Uterus (tissue), 4 donors: Measurements from ENCODE around the gene GPR132. TPM values are rescaled to one million over a fixed set of nuclear protein-coding genes. Genes with fewer than 3 reads are reported as not detected.
"Not testable (repeated sequence)": the region's sequence is repeated elsewhere in the genome, so short reads cannot be mapped to it uniquely, and the experiment has no call there.

Source experiments
- DNase-seq, 2 donors: peaks; one replicate each; pipeline ENCODE4 v3.0.0-alpha.2; 2019 to 2020
- H3K27ac ChIP-seq, 2 donors: fragments of 200-600 bp; sonication (generic); 1 replicate in 1 of 2; 2 replicates in 1 of 2; pipeline ENCODE4 v1.5.1; 2016 to 2018
- H3K27me3 ChIP-seq, 2 donors: fragments of 200-600 bp; sonication (generic); one replicate each; pipeline ENCODE4 v1.5.1; 2018 to 2019; ENCODE audit warnings: control low read depth in 1 of 2
- H3K36me3 ChIP-seq, 2 donors: fragments of 200-600 bp; sonication (generic); one replicate each; pipeline ENCODE4 v1.5.1; 2019; ENCODE audit warnings: control low read depth in 1 of 2
- H3K4me1 ChIP-seq, 2 donors: fragments of 200-600 bp; sonication (generic); one replicate each; pipeline ENCODE4 v1.5.1; 2018 to 2019; ENCODE audit warnings: control low read depth in 1 of 2
- H3K4me3 ChIP-seq, 2 donors: fragments of 200-600 bp; sonication (generic); 1 replicate in 1 of 2; 2 replicates in 1 of 2; pipeline ENCODE4 v1.5.1; 2018 to 2019; ENCODE audit warnings: mild to moderate bottlenecking in 1 of 2
- H3K9me3 ChIP-seq, 2 donors: fragments of 200-600 bp; sonication (generic); one replicate each; pipeline ENCODE4 v1.5.1; 2019; ENCODE audit warnings: control low read depth in 1 of 2
- POLR2A ChIP-seq, 2 donors: fragments of 450-650 bp; IDR thresholded peaks; one replicate each; pipeline ENCODE4 v1.6.1; 2016; ENCODE audit warnings: antibody characterized with exemption in 2 of 2, mild to moderate bottlenecking in 1 of 2, moderate library complexity in 1 of 2
- intact Hi-C: fragments of 100-400 bp; cut with DNase I; formaldehyde crosslinking; loops from one replicate; pipeline ENCODE4 v1.15.1; 2023; ENCODE audit warnings: low total_unique reads
- total RNA-seq, 4 donors: library from RNA; depleted of rRNA in 3 of 4; stranded (reverse); fragments of >200 nt in 3 of 4; gene quantifications; one replicate each; pipeline versions ENCODE4 v1.1.0 to v1.2.4, GENCODE V29; 2014 to 2023
- TF ChIP-seq, protein P1 (sequence below), 4 experiments: fragments of 200-600 bp in 2 of 4; fragments of 450-650 bp in 2 of 4; sonication (generic) in 2 of 4; IDR thresholded peaks; one replicate each; pipeline ENCODE4 v1.5.1; 2016 to 2019; ENCODE audit warnings: antibody characterized with exemption in 4 of 4, mild to moderate bottlenecking in 2 of 4, moderate library complexity in 1 of 4
- donor health status: DM: yes; HTN: yes; CAD: no.

GPR132 gene
- total RNA-seq, 4 donors from 2014 or later = 1.7 to 3.7 TPM; not detected in 2

DNA sequence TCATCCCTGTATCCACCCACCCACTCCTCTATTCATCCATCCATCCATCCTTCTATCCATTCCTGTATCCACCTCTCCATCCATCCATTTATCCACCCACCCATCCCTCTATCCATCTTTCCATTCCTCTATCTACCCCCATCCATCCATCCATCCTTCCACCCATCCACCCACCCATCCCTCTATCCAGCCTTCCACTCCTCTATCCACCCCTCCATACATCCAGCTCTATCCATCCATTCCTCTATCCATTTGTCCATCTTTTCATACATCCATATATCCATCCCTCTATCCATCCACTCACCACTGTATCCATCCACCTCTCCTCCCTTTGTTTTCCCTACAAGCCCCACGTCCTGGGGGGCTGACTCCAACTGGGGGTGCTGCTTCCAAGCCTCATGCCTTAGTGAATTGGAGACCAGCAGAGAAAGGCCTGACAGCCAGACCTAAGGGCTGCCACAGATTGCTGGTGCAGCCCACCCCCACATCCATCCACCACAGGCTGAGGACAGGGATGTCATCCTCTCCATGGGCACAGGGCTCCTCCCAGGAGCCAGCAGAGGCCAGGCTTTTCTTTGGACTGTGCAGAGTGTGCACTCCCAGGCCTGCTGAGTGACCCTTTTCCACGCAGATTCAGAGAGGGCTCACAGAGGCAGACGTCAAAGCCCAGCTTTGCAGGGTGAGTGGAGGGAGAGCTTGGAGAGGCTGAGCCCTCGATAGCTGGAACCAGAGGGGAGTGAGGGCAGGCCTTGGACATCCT is 18.9 kb upstream of the GPR132 start:
- Histone ChIP-seq H3K36me3 (no peaks in the 10 kb centered on the region), H3K4me3 (no peak overlapping the region), H3K4me1 (no peaks in the 10 kb centered on the region), H3K27me3 (no peaks in the 10 kb centered on the region), H3K9me3 (no peaks in the 10 kb centered on the region), H3K27ac (no peak overlapping the region)
- no peak for DNase-seq
- intact Hi-C loops = no loop called here
- TF ChIP-seq, protein P1, sequence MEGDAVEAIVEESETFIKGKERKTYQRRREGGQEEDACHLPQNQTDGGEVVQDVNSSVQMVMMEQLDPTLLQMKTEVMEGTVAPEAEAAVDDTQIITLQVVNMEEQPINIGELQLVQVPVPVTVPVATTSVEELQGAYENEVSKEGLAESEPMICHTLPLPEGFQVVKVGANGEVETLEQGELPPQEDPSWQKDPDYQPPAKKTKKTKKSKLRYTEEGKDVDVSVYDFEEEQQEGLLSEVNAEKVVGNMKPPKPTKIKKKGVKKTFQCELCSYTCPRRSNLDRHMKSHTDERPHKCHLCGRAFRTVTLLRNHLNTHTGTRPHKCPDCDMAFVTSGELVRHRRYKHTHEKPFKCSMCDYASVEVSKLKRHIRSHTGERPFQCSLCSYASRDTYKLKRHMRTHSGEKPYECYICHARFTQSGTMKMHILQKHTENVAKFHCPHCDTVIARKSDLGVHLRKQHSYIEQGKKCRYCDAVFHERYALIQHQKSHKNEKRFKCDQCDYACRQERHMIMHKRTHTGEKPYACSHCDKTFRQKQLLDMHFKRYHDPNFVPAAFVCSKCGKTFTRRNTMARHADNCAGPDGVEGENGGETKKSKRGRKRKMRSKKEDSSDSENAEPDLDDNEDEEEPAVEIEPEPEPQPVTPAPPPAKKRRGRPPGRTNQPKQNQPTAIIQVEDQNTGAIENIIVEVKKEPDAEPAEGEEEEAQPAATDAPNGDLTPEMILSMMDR (IDR thresholded peaks at IDR 0.05) = no peak
- no peak for TF ChIP-seq POLR2A (IDR thresholded peaks at IDR 0.05)

DNA sequence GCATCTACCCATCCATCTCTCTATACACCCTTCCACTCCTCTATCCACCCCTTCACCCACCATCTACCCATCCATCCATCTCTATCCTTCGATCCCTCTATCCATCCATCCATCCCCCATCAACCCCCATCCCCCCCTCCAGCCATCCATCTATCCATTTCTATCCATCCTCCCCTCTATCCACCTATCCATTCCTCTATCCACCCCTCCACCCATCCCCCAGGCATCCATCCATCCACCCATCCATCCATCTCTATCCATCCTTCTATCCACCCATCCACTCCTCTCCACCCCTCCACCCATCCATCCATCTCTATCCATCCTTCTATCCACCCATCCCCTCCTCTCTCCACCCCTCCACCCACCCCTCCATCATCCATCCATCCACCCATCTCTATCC is 17.5 kb upstream of the GPR132 start:
- intact Hi-C loops = no loop called here
- Histone ChIP-seq H3K27me3 (no peaks in the 10 kb centered on the region), H3K9me3 (no peaks in the 10 kb centered on the region), H3K27ac (no peak overlapping the region), H3K36me3 (no peaks in the 10 kb centered on the region), H3K4me1 (no peaks in the 10 kb centered on the region), H3K4me3 (no peak overlapping the region)
- DNase-seq = no peak
- TF ChIP-seq, protein P1 (IDR thresholded peaks at IDR 0.05) = no peak

DNA sequence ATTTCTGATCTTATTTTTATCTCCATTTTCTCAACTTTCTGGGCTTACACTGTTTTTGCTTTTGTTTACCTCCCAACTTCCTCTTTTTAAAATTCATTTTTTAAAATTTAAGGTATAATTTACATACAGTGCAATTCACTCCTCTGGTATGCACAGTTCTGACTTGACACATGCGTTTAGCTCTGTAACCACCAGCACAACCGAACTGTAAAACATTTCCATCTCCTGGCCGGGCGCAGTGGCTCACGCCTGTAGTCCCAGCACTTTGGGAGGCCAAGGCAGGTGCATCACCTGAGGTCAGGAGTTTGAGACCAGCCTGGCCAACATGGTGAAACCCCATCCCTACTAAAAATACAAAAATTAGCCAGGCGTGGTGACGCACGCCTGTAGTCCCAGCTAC is 16.2 kb upstream of the GPR132 start:
- H3K4me3 ChIP-seq, intact Hi-C loops, H3K27me3 ChIP-seq, H3K9me3 ChIP-seq, DNase-seq, H3K27ac ChIP-seq, H3K36me3 ChIP-seq, H3K4me1 ChIP-seq: not testable (repeated sequence)

DNA sequence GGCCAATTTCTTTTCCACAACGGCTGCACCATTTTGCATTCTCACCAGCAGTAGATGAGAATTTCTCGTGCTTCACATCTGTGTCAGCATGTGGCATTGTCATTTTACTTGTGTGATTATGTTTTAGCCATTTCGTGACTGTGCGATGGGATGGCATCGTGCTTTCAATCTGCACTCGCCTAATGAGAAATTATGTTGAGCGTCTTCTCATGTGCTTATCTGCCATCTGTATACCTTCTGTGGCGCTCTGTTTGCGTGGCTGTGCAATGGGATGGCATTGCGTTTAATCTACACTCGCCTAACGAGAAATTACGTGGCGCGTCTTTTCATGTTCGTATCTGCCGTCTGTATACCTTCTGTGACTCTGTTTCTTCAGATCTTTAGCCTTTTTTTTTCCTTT is 14.9 kb upstream of the GPR132 start:
- Histone ChIP-seq H3K27me3 (no peaks in the 10 kb centered on the region), H3K4me1 (peaks cover 0 to 6% of the 10 kb centered on the region in 2 donors), H3K27ac (no peak overlapping the region), H3K36me3 (no peaks in the 10 kb centered on the region), H3K4me3 (no peak overlapping the region), H3K9me3 (no peaks in the 10 kb centered on the region)
- intact Hi-C loops = no loop called here
- TF ChIP-seq POLR2A (IDR thresholded peaks at IDR 0.05) = no peak
- TF ChIP-seq, protein P1 (IDR thresholded peaks at IDR 0.05) = no peak
- no peak for DNase-seq

DNA sequence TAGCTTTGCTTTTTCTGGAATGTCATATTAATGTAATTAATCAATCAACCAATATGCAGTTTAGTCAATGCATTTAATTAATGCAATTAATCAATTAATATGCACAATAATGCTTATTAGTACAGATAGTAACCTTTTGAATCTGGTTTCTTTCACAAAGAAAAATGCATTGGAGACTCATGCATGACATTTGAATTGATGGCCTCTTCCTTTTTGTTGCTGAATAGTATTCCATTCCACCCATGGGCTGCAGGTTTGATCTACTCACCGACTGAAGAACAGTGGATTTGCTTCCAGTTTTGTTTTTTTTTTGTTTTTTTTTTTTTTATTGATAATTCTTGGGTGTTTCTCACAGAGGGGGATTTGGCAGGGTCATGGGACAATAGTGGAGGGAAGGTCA is 13.1 kb upstream of the GPR132 start:
- H3K27ac ChIP-seq = no peak overlapping the region
- H3K36me3 ChIP-seq = no peaks in the 10 kb centered on the region
- H3K4me3 ChIP-seq = no peak overlapping the region
- H3K27me3 ChIP-seq = peaks cover 3 to 14% of the 10 kb centered on the region in 2 donors
- H3K9me3 ChIP-seq = no peaks in the 10 kb centered on the region
- peaks cover 0 to 6% of the 10 kb centered on the region in 2 donors for H3K4me1 ChIP-seq
- intact Hi-C loops = no loop called here
- no peak for DNase-seq
- no peak for TF ChIP-seq POLR2A (IDR thresholded peaks at IDR 0.05)
- TF ChIP-seq, protein P1 (IDR thresholded peaks at IDR 0.05) = no peak

DNA sequence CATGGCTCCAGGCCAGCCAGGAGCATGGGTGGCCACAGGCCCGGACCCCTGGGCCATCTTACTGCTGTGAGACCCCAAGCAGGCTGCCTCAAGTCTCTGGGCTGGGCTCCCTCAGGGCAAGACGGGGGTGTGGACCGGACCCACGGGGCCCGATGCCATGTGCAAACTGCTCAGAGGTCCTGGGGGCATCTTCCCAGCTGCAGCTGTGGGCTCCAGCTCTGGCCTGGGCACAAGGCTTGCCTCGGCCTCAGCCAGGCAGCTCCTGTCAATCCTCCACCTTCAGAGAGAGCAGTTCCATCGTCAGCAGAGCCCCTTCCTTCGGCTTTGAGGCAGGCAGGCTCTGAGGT is 12.4 kb upstream of the GPR132 start:
- intact Hi-C loops = no loop called here

More for the DNA sequence above, 12.4 kb upstream of the GPR132 start:
- Histone ChIP-seq H3K27ac (no peak overlapping the region), H3K9me3 (no peaks in the 10 kb centered on the region), H3K4me1 (peaks cover 0 to 6% of the 10 kb centered on the region in 2 donors), H3K36me3 (no peaks in the 10 kb centered on the region), H3K4me3 (no peak overlapping the region), H3K27me3 (peaks cover 3 to 15% of the 10 kb centered on the region in 2 donors)
- no peak for TF ChIP-seq POLR2A (IDR thresholded peaks at IDR 0.05)
- TF ChIP-seq, protein P1 (IDR thresholded peaks at IDR 0.05) = no peak
- DNase-seq = no peak
